GM23338 (cell line): ENCODE results near the gene RAD18.

Source experiments
- CREB1 ChIP-seq: fragments of 250-450 bp; sonication (Bioruptor Pico); IDR thresholded peaks from 2 replicates; pipeline ENCODE4 v1.5.0; 2020; ENCODE audit warnings: low read depth, mild to moderate bottlenecking, moderate library complexity
- EZH2 ChIP-seq: fragments of 200-600 bp; sonication (generic); IDR thresholded peaks from one replicate; pipeline ENCODE4 v1.8.0; 2017; ENCODE audit warnings: antibody characterized with exemption, mild to moderate bottlenecking, low read depth; ENCODE audit not compliant: unreplicated experiment
- EZH2phosphoT487 ChIP-seq: fragments of 200-600 bp; sonication (generic); IDR thresholded peaks from one replicate; pipeline ENCODE4 v1.8.1; 2018; ENCODE audit warnings: antibody characterized with exemption; ENCODE audit not compliant: unreplicated experiment
- JUNB ChIP-seq: IDR thresholded peaks from one replicate; pipeline ENCODE4 v1.6.1; 2016; ENCODE audit warnings: antibody characterized with exemption; ENCODE audit not compliant: unreplicated experiment
- POLR2AphosphoS5 ChIP-seq: IDR thresholded peaks from 2 replicates; pipeline ENCODE4 v1.6.1; 2016; ENCODE audit warnings: antibody characterized with exemption, low read depth
- ZNF114 ChIP-seq: fragments of 250-450 bp; sonication (Bioruptor Pico); IDR thresholded peaks from 2 replicates; pipeline ENCODE4 v1.5.0; 2020; ENCODE audit warnings: mild to moderate bottlenecking, moderate library complexity
- ZNF331 ChIP-seq: fragments of 250-450 bp; sonication (Bioruptor Pico); IDR thresholded peaks from 2 replicates; pipeline ENCODE4 v1.5.0; 2020; ENCODE audit warnings: low read depth, mild to moderate bottlenecking, moderate library complexity
- TF ChIP-seq, protein P1 (sequence below), 2 experiments: fragments of 200-600 bp in 1 of 2; sonication (generic) in 1 of 2; conservative IDR thresholded peaks; 2 replicates each; pipeline versions ENCODE4 v1.5.1 to v1.6.1; 2016 to 2017; ENCODE audit warnings: antibody characterized with exemption in 2 of 2, low read depth in 2 of 2, mild to moderate bottlenecking in 2 of 2, moderate library complexity in 1 of 2
- TF ChIP-seq, protein P2 (sequence below): IDR thresholded peaks from 2 replicates; pipeline ENCODE4 v1.6.1; 2016; ENCODE audit warnings: antibody characterized with exemption
- TF ChIP-seq, protein P3 (sequence below): IDR thresholded peaks from one replicate; pipeline ENCODE4 v1.6.1; 2018; ENCODE audit warnings: antibody characterized with exemption; ENCODE audit not compliant: unreplicated experiment

DNA sequence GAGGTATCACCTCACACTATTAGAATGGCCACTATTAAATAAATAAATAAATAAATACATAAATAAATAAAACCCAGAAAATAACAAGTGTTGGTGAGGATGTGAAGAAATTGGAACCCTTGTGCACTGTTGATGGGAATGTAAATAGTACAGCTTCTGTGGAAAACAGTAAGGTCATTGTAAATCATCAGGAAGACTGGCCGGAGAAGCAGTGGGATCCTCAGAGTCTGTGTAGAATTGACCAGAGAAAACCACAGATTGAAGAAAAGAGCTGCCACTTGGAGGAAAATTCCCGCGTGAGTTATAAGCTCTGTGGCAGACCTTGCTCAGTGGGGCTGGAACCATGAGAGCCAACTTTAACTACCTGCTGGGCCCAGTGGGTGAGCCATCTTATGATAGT lies 92.0 kb downstream of the RAD18 start:
- no peak for TF ChIP-seq EZH2
- TF ChIP-seq, protein P1, sequence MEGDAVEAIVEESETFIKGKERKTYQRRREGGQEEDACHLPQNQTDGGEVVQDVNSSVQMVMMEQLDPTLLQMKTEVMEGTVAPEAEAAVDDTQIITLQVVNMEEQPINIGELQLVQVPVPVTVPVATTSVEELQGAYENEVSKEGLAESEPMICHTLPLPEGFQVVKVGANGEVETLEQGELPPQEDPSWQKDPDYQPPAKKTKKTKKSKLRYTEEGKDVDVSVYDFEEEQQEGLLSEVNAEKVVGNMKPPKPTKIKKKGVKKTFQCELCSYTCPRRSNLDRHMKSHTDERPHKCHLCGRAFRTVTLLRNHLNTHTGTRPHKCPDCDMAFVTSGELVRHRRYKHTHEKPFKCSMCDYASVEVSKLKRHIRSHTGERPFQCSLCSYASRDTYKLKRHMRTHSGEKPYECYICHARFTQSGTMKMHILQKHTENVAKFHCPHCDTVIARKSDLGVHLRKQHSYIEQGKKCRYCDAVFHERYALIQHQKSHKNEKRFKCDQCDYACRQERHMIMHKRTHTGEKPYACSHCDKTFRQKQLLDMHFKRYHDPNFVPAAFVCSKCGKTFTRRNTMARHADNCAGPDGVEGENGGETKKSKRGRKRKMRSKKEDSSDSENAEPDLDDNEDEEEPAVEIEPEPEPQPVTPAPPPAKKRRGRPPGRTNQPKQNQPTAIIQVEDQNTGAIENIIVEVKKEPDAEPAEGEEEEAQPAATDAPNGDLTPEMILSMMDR (conservative IDR thresholded peaks at IDR 0.05; ENCODE audit: low read depth in 2 of 2) = no peak
- no peak for TF ChIP-seq POLR2AphosphoS5
- TF ChIP-seq, protein P2, sequence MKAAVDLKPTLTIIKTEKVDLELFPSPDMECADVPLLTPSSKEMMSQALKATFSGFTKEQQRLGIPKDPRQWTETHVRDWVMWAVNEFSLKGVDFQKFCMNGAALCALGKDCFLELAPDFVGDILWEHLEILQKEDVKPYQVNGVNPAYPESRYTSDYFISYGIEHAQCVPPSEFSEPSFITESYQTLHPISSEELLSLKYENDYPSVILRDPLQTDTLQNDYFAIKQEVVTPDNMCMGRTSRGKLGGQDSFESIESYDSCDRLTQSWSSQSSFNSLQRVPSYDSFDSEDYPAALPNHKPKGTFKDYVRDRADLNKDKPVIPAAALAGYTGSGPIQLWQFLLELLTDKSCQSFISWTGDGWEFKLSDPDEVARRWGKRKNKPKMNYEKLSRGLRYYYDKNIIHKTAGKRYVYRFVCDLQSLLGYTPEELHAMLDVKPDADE = no peak
- no peak for TF ChIP-seq ZNF114
- no peak for TF ChIP-seq EZH2phosphoT487
- TF ChIP-seq, protein P3, sequence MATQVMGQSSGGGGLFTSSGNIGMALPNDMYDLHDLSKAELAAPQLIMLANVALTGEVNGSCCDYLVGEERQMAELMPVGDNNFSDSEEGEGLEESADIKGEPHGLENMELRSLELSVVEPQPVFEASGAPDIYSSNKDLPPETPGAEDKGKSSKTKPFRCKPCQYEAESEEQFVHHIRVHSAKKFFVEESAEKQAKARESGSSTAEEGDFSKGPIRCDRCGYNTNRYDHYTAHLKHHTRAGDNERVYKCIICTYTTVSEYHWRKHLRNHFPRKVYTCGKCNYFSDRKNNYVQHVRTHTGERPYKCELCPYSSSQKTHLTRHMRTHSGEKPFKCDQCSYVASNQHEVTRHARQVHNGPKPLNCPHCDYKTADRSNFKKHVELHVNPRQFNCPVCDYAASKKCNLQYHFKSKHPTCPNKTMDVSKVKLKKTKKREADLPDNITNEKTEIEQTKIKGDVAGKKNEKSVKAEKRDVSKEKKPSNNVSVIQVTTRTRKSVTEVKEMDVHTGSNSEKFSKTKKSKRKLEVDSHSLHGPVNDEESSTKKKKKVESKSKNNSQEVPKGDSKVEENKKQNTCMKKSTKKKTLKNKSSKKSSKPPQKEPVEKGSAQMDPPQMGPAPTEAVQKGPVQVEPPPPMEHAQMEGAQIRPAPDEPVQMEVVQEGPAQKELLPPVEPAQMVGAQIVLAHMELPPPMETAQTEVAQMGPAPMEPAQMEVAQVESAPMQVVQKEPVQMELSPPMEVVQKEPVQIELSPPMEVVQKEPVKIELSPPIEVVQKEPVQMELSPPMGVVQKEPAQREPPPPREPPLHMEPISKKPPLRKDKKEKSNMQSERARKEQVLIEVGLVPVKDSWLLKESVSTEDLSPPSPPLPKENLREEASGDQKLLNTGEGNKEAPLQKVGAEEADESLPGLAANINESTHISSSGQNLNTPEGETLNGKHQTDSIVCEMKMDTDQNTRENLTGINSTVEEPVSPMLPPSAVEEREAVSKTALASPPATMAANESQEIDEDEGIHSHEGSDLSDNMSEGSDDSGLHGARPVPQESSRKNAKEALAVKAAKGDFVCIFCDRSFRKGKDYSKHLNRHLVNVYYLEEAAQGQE = no peak
- no peak for TF ChIP-seq CREB1 (CRISPR knock-in tag)
- no peak for TF ChIP-seq ZNF331 (CRISPR knock-in tag)
- no peak for TF ChIP-seq JUNB
